Caki2 (cell line): ENCODE measurements around the gene TMIE. TPM values are rescaled to one million over a fixed set of nuclear protein-coding genes. Genes with fewer than 3 reads are reported as not detected.

Source experiments
- DNase-seq: peaks from one replicate; pipeline ENCODE4 v3.0.0-alpha.2; 2015; ENCODE audit warnings: low read depth
- in situ Hi-C: cut with HindIII; loops from 2 replicates; pipeline ENCODE4 v1.10.0; 2016; ENCODE audit warnings: low sequenced_read_pairs, low pct_unique_long_range_greater_than_20kb, mixed read lengths
- total RNA-seq: library from RNA; depleted of rRNA; stranded (reverse); fragments of >200 nt; shearing (Covaris generic); gene quantifications from 2 replicates; pipeline ENCODE4 v1.2.3, GENCODE V29; 2014; ENCODE audit warnings: low replicate concordance

Gene TMIE
- total RNA-seq, 1 experiment from 2014 or later: not detected

DNA sequence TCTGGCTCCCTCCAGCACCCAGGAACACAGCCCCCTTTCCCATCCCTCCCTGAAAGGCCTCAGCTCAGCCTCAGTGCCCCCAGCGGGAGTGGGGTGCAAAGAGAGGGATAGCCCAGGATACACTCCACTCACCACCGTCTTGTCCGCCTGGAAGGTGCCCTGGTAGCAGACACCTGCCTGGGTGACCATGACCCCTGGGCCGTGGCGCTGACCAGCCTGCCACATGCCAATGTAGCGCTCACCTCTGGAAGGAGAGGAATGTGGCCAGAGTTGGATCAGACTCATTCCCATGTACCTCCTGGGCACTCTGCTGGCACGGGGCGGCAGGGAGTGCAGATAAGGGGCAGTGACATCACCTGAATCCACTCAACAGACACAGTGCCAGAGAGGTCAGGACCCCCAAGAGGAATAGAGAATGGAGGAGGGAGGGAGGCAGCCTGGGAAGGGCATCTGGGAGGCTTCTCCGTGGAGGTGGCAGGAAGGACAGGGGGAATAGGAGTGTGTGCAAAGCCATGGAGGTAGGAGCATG lies 20.8 kb upstream of the TMIE start:
- DNase-seq: no peak
- in situ Hi-C loops: no loop called here

DNA sequence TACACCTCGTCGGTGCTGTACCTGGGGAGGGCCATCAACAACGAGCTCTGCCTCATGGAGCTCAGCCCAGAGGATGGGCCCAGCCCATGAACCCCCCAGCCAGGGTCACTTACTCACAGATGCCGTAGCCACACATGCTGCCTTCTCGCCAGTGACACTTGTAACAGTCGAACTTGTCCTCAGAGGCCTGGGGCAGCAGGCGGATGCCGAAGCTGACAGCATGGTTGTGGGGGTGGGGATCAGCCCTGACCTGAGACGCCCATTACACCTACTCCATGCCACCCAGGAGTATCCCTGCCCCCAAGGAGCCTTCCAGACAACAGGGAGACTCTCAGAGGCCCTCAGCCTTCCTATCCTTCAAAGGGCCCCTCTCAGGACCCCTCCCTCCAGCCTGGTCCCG lies 19.8 kb upstream of the TMIE start:
- in situ Hi-C loops: no loop called here
- no peak for DNase-seq

DNA sequence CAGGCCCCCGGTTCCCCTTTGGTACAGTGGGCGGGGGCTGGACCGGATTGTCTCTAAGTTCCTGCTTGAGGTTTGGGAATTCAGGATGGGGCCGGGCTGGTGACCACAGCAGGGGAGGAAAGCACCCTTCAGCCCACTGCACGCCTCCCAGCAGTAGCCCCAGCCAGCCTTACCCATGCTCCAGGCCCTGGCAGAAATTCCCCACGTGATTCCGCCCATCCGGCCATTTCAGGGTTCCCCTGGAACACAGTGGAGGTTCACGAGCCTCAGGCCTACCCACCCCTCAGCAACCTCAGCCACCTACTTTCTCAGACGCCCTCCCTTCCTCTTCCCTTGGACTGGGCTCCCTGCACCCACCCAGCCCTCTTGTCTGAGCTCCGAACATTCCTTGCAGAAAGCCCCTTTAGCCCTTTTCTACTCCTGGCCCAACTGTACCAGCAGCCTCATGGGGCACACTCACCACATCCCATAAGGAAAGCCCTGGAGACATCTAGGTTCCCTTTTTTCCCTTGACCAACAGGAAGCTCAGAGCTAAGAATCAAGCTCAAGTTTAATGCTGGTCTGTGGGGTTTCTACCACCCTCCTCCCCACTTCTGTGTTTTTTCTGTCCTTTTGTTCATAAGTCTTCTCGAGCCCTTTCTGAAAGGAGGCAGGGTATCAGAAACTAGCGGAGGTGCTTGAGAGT lies 19.2 kb upstream of the TMIE start:
- no peak for DNase-seq
- in situ Hi-C loops: no loop called here

DNA sequence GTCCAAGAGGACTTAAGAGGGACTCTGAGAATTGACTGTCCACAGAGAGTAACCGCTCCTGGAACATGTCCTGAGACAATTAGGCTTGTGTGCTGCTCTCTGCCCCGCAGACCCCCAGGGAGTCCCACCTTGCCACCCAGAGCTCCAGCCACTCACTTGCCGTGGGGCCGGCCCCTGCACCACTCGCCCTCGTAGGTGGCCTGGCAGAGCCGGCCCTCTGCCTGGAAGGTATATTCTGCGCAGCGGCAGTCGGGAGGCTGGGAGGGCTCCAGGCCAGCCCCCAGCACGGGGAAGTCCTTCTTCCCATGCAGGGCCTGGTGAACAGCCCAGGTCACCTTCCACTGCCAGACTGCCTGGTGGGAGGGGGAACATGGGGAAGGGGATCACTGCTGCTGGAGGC lies 18.2 kb upstream of the TMIE start:
- DNase-seq: no peak
- in situ Hi-C loops: no loop called here

DNA sequence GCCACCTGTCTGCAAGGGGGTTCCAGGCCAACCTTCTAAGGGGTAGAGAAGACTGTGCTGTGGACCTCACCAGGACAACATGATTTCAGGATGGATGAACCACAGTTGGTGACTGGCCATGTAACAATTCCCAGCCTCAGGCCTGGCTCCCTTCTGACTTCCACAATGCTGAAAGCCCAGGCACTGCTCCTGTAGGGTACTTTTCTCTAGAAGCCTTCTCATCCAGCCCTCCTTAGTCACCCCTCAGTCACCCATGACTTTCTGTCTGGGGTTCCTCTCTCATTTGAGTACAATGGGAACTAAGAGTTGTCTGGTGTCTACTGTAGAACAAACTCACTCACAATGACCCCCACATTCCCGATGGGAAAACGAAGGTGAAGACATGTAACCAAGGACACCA lies 16.3 kb upstream of the TMIE start:
- no peak for DNase-seq
- in situ Hi-C loops: no loop called here

DNA sequence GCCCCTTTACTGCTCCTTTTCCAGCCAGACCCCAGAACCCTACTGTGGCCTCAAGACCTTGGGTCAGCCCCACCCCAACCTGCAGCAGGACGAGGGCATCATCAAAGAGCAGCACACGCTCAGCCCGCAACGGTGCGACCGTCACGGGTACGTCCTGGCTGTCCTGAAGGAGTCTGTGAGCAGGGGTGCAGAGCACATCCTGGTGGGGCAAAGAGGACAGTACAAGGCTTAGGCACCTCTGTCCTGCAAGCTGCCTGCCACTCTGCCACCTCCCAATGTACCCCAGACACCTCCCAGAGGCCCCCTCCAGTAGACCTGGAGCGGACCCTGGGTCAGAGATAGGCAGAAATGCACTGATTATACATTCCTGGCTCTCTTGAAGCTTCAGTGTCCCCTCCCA lies 15.7 kb upstream of the TMIE start:
- in situ Hi-C loops: no loop called here
- no peak for DNase-seq

DNA sequence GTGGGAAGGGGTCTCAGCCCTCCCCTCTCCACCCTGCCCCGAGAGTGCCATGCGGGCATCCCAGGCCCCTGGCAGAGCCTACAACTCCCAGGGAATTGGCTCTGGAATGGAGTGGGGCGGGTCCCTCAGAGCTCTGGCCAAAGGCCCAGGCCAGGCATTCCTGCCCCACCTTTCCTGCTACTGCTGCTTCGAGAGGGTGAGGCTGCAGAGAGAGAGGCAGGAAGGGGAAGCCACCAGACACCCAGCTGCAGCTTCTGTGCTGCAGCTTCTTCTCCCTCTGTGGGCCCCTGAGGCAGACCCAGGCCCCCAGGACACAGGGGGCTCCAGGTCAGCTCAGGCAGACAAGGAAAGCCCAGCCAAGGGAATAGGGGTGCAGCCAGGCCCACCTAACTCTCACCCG lies 10.4 kb upstream of the TMIE start:
- in situ Hi-C loops: no loop called here
- no peak for DNase-seq

DNA sequence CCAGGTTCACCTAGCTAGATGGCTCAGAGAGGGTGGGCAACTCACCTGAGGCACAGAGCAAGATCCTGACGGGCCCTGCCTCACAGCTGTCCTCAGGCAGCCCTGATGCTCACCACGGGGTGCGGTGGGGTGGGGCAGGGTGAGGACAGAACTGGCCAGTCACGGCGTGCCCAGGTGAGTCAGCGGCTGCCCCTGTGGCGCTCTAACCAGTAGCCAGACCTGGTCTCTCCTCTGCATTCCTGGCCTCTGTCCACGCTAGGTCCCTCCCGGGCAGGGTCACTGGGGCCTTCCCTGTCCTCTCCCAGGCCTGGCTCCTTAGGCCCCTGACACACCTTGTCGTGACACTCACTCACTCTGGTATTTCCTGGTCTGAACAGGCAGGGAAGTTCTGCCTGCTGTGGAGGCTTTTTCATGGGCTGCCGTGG lies 8.6 kb upstream of the TMIE start:
- in situ Hi-C loops: no loop called here
- DNase-seq: peak; percentile 74

DNA sequence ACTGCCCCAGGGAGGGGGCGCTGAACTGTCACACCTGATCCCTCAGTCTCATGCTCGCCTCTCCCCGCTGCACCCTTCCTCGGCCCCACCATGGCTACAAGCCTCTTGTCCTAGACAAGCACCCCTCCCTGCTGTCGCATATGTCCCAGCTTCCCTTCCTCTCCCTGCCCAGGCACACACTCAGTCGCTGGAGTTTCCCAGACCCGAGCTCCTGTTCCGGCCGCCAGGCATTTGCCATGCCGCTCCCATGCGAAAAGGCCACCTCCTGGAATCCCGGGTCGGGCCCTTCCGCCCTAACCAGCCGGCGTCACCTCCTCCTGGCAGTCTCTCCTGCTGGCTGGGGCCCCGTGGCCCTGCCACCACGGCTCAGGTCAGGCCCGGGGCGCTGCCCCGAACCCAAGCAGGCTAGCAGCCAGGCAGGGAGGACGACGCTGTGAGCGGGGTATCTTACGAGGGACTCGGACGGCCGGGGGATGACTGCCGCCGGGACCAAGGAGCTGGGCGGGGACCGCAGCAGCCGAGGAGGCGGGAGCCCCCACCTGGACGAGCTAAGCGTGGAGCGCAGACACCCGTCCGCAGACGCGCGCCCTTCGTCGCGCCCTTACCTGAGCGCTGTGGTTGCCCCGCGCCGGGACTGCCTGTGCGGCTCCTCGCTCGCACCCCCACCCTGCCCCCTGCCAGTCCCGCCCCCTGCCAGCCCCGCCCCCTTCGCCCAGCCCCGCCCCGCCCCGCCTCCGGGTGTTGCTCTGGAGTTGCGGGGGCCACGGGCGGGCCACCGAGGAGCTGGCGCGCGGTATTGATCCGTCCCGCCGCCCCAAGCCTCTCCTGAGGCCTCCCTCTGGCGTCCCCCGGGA lies 7.9 kb upstream of the TMIE start, which contains the start of gene ALS2CL:
TSS of gene ALS2CL (minus strand) at position 642 of the 854 bp plus-strand sequence. CDS start 4,239 bp downstream, outside the sequence.
- DNase-seq: peak; percentile 58
- in situ Hi-C loops: no loop called here

DNA sequence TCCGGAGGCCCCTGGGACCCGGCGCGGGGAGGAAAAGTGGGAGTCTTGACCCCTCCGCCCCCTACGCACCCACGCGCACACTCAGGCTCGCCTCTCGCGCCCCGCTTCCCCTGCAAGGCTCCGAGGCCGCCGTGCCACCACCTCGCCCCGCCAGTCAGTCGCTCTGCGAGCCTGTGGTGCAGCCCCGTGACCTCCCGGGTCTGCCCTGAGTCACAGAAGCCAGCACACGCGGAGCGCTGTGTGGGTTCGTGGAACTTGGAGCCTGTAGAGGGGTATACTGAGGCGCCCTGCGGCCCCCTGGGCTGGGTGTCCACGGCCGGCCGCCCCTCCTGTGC lies 7.3 kb upstream of the TMIE start:
- in situ Hi-C loops: no loop called here
- DNase-seq: peak; percentile 35

DNA sequence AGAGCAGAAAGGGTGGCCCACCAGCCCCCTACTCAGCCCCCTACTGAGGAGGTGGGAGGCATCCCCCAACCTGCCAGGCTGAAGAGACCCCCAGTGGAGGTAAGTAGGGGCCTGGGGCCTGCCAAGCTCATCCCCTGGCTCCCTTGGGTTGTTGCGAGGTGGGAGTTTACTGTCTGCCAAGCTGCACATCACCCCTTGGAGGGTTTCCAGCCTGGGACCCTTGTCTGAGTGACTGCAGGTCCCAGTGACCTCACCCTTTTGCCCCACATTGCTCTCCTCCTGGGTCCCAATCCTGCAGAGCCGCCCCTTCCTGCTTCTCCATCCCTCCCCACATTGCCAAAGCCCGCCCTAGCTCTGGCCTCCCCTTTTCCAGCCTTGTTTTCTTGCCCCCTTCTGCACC lies 6.7 kb upstream of the TMIE start:
- no peak for DNase-seq
- in situ Hi-C loops: no loop called here

DNA sequence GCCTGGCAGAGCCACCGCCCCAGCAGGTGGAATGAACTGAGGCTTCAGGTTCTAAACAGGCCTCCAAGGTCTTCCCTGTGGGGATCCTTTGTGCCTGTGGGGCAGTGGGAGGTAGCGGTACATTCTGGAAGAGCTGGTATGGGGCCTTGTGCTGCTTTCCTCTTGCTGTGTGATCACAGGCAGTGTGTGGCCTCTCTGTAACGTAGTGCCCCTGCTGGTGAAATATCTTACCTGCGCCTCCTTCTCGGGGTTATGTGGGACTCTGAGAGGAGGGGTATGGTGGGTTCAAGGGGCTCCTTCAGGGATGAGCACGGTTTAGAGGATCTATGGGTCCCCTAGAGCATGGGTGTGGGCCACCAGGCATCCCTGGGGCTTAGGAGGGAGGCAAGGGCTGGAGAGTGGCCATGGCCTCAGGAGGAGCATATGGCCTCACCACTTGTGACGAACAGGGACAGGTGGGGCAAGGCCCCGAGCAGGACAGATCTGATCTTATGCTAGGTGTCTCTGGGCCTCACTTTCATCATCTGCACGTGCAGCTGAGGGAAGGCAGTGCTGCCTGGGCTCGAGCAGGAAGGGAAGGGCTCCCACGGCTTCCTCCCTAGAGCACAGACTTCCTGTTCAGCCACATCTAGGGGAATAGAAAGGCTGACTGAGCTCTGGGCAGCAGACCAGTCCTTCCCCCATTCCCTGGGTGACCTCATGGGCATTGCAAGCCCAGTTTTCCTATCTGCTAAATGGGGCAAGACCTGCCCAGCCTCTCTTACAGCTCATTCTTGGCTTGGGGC lies 5.8 kb upstream of the TMIE start:
- in situ Hi-C loops: no loop called here
- peak; percentile 6 for DNase-seq

DNA sequence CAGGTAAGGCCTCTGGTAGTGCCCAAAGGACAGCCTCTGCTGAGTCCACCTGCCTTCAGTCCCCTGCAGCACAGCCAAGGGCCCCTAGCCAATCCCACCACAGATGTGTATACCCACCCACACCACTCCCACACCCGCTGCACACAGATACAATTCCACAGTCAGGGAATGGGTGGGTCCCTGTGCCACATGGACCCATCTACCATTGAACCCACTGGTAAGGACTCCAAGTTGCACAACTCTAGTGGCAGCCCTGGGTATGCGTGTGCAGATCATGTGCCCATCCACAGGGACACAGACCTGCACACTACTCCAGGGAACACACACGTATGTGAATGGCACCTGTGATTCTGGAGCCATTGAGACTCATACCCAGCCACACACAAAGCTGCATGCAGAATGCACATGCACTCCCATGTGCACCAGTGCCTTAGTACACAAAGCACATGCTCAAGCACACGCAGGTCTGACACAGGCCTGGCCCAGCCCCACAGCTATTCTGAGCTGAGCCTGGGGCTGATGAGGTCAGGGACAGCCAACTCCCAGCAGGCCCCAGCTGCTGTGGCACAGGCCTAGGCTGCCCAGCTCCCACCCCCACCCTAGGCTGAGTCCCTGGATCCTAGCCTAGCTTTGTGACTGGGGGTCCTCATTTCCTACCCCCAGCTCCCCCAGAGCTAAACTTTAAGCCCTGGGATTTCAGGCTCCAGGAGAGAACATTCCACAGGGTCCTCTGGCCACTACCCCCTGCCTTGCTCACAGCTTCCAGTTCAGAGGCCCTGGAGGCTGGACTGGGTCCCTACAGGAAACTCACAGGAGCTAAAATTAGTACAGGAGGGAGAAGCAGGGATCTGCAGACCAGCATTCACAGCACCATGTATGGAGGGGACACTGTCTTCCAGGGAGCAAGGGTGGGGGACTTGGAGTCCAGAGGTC lies 5.0 kb upstream of the TMIE start:
- no peak for DNase-seq
- in situ Hi-C loops: no loop called here

DNA sequence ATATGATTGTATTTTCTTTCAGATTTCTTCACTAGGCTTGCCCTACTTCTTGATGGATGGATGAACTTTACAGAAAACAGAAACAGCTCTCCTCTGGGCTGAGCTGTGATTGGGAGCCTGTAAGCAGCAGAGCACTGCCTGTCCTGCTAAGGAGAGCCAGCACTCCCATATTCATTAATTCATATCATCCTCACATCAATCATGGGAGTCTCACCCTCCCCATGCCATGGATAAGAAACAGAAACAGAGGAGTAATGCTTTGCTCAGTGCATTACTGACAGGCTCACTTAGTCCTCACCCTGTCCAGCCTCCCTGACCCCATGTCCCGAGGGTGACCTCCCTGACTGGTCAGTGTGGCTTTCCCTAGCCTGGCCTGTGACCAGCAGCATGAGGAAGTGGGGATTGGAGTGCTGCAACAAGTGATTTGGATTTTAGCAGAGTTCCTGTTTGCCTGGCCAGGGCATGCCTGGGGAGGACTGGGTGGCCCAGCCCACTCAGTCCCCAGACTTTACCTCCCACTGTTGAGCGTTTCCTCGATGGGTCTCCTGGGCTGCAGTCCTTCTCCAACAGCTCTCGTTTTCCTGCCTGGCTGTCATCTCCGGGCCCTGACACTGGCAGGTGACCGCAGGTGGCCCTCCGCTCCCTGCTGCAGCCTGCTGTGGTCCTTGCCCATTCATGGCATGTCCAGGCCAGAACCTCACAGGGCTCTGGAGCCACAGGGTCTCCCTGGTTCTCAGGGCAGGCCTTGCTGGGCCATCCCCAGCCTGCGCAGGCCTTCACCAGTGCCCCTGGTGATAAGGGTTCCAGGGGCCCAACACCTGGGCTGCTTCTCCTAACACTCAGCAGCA lies 1.3 kb upstream of the TMIE start:
- DNase-seq: no peak
- in situ Hi-C loops: no loop called here

DNA sequence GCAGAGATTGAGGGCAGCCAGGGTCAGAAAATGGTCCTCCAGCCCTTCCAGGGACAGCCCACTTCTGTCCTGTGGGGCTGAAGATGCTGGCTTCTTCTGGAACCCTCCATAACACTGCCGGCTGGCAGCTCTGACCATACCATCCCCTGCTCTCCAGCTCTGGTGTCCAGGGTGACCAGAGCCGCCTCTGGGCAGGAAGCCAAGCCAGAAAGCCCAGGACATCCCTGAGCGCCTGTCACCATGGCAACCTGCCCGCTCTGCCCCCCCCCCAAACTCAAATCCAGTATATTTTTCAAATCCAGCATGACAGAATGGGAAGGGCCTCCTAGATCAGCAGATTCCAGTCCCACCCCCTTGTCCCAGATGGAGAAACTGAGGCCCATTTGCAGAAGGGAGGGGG lies 420 bp upstream of the TMIE start:
- DNase-seq: peak; percentile 53
- in situ Hi-C loops: no loop called here

DNA sequence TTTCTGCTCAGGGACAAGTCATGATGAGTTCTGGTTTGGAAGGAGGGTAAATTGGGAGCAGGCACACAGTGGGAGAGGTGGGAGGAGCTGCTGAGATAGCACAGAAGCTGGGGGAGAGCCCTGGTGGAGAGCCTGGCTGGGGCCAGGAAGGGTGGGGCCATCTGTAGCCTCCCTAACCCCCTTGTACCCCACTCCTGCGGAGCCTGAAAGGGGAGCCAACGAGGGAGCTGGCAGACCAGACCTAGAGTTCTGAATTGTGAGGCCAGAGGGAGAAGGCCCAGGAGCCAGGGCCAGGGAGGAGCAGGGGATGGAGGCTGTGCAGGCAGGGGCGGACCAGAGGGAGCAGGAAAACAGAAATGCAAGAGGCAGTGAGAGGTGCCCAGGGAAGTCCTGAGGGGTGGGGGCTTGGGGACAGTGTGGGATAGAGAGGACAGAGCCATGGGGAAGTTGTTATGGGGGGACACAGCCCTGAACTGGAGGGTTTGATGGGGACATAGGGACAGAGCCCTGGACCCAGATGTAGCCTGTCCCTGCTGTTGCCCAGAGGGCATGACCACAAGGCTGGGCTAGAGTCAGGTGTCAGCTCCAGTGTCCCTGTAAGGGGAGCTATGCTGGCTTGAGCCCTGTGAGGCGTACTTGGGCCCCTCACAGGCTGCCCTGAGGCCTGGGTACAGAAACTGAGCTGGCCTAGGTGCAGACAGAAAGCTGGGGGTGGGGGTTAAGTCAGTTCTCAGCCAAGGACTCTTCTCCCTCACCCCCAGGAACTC lies 1.2 kb downstream of the TMIE start:
- in situ Hi-C loops: no loop called here
- no peak for DNase-seq
